ENCODE measurements around the gene ELOB. TPM values are rescaled to one million over a fixed set of nuclear protein-coding genes. Genes with fewer than 3 reads are reported as not detected.

Gene ELOB
- total and polyA plus RNA-seq, 2 of the 13 experiments (the other 11 are each of a cell fraction or from before 2014, with no cell fraction given), result 208 to 225 TPM

DNA sequence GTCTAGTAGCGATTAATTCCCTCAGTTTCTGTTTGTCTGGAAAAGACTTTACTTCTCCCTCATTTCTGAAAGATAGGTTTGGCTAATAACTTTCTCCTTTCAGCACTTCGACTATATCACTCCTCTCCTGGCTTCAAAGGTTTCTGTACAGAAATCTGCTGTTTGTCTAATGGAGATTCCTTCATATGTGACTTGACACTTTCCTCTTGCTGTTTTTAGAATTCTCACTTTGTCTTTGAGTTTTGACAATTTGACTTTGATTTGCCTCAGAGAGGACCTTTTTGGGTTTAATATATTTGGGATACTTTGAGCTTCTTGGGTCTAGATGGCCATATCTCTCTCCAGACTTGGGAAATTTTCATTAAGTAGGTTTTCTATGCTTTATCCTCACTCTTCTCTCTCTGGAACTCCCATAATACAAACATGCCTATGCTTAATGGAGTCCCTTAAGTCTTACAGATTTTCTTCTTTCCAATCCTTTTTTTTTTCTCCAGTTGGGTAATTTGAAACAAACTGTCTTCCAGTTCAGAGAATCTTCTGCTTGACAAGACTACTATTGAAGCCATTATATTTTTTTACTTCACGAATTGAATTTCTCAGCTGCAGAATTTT, 32.2 kb upstream of the ELOB start:
- intact Hi-C loops (cut with micrococcal nuclease; ENCODE audit: unreplicated experiment), result no loop called here
- POLR2A ChIA-PET, result no interaction called here
- FAIRE-seq, result no peak

More for the DNA sequence above, 32.2 kb upstream of the ELOB start:
- no peaks in the 10 kb centered on the region for H4K20me1 ChIP-seq (ENCODE audit: insufficient read depth, low read length)
- no peak overlapping the region for H3K9ac ChIP-seq (ENCODE audit: insufficient read depth, low read depth, low read length)
- ATAC-seq, result no peak
- CTCF ChIA-PET (ENCODE audit: low intra/inter-chr PET ratio, low total read pairs), result interaction anchor here (0.6 kb wide), 1 partner anchor 8 kb away, joined by 3 read pairs; the partner anchor contains the start of gene PRSS21
- no peaks in the 10 kb centered on the region for H3K9me3 ChIP-seq (ENCODE audit: low read length)
- no peak overlapping the region for H3K4me3 ChIP-seq (replicated peaks in 1 of 3; ENCODE audit: insufficient read depth in 1 of 3, low read depth in 2 of 3, low read length in 3 of 3)
- in situ Hi-C loops (cut with HindIII; ENCODE audit: extremely low pct_ligation_motif_present, low pct_unique_long_range_greater_than_20kb), result no loop called here
- no peaks in the 10 kb centered on the region for H3K79me2 ChIP-seq (ENCODE audit: insufficient read depth, low read length)
- BruUV-seq (replicated peaks), result no TSS peak
- no peak for TF ChIP-seq ZNF274 (CRISPR knock-in tag; IDR thresholded peaks at IDR 0.05)
- TF ChIP-seq TBP (CRISPR knock-in tag; IDR thresholded peaks at IDR 0.05), result no peak
- TF ChIP-seq, protein P1, sequence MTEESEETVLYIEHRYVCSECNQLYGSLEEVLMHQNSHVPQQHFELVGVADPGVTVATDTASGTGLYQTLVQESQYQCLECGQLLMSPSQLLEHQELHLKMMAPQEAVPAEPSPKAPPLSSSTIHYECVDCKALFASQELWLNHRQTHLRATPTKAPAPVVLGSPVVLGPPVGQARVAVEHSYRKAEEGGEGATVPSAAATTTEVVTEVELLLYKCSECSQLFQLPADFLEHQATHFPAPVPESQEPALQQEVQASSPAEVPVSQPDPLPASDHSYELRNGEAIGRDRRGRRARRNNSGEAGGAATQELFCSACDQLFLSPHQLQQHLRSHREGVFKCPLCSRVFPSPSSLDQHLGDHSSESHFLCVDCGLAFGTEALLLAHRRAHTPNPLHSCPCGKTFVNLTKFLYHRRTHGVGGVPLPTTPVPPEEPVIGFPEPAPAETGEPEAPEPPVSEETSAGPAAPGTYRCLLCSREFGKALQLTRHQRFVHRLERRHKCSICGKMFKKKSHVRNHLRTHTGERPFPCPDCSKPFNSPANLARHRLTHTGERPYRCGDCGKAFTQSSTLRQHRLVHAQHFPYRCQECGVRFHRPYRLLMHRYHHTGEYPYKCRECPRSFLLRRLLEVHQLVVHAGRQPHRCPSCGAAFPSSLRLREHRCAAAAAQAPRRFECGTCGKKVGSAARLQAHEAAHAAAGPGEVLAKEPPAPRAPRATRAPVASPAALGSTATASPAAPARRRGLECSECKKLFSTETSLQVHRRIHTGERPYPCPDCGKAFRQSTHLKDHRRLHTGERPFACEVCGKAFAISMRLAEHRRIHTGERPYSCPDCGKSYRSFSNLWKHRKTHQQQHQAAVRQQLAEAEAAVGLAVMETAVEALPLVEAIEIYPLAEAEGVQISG (CRISPR knock-in tag; IDR thresholded peaks at IDR 0.05), result no peak
- no peak for TF ChIP-seq ISL2 (CRISPR knock-in tag; IDR thresholded peaks at IDR 0.05)
- TF ChIP-seq, protein P2, sequence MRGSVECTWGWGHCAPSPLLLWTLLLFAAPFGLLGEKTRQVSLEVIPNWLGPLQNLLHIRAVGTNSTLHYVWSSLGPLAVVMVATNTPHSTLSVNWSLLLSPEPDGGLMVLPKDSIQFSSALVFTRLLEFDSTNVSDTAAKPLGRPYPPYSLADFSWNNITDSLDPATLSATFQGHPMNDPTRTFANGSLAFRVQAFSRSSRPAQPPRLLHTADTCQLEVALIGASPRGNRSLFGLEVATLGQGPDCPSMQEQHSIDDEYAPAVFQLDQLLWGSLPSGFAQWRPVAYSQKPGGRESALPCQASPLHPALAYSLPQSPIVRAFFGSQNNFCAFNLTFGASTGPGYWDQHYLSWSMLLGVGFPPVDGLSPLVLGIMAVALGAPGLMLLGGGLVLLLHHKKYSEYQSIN (CRISPR knock-in tag; IDR thresholded peaks at IDR 0.05; ENCODE audit: borderline replicate concordance), result no peak
- no peak for TF ChIP-seq ZNF616 (CRISPR knock-in tag; IDR thresholded peaks at IDR 0.05; ENCODE audit: low read depth)
- 16% methylated on average over 3 of the region's 3 CpGs for WGBS (ENCODE audit: low lambda C conversion rate)
- H3K36me3 ChIP-seq (replicated peaks in 1 of 2; ENCODE audit: control insufficient read depth in 1 of 2, insufficient read depth in 2 of 2, low read length in 2 of 2), result no peaks in the 10 kb centered on the region
- no peak for DNase-seq (ENCODE audit: low spot score)
- peaks cover 7% of the 10 kb centered on the region; the same call in 1 of the 2 replicates for H3K4me1 ChIP-seq (ENCODE audit: insufficient read depth, low read length)
- H2AFZ ChIP-seq (ENCODE audit: low read length), result no peak overlapping the region
- no peak overlapping the region for H3K4me2 ChIP-seq (ENCODE audit: low read depth, low read length)
- no peak overlapping the region for H3K27ac ChIP-seq (ENCODE audit: extremely low read length, insufficient read depth, low read length)
- H3K27me3 ChIP-seq (ENCODE audit: control insufficient read depth in 1 of 2, insufficient read depth in 2 of 2, low read length in 2 of 2), result peaks cover 5 to 55% of the 10 kb centered on the region in 2 experiments; a peak in 4 of 5 replicates

All from HepG2 (cell line).